Measurements from ENCODE around the gene FRMPD1. TPM values are rescaled to one million over a fixed set of nuclear protein-coding genes. Genes with fewer than 3 reads are reported as not detected.

FRMPD1 gene
- total RNA-seq, 1 experiment from 2014 or later: 0.26 TPM

- no peak for TF ChIP-seq ATF6 (CRISPR knock-in tag; IDR thresholded peaks at IDR 0.05)
- no peak for ATAC-seq
- ChIA-PET CTCF (no interaction called here), POLR2A (no interaction called here)
- H3K36me3 Mint-ChIP-seq: no peaks in the 10 kb centered on the region
- no peak overlapping the region for H3K4me3 Mint-ChIP-seq
- no peak overlapping the region for H3K27ac Mint-ChIP-seq
- H3K9me3 Mint-ChIP-seq: no peaks in the 10 kb centered on the region
- H3K4me1 Mint-ChIP-seq: no peaks in the 10 kb centered on the region
- DNase-seq (ENCODE audit: low spot score): no peak
- peaks cover 4% of the 10 kb centered on the region for H3K27me3 Mint-ChIP-seq (ENCODE audit: low read depth)
Measured at GRCh38 chr9:37608250-37608649, 42.5 kb upstream of the FRMPD1 start.

- no peaks in the 10 kb centered on the region for H3K36me3 Mint-ChIP-seq
- CTCF ChIA-PET: no interaction called here
- ATAC-seq: no peak
- no peak overlapping the region for H3K27ac Mint-ChIP-seq
- H3K9me3 Mint-ChIP-seq: no peaks in the 10 kb centered on the region
- TF ChIP-seq MAX (CRISPR knock-in tag; IDR thresholded peaks at IDR 0.05) (no peak), ZNF671 (CRISPR knock-in tag; IDR thresholded peaks at IDR 0.05) (no peak), CREB1 (CRISPR knock-in tag; IDR thresholded peaks at IDR 0.05) (no peak), HMGXB4 (CRISPR knock-in tag; IDR thresholded peaks at IDR 0.05) (no peak), HMGA2 (CRISPR knock-in tag; IDR thresholded peaks at IDR 0.05) (no peak), GRHL2 (CRISPR knock-in tag; IDR thresholded peaks at IDR 0.05; ENCODE audit: insufficient replicate concordance, severe bottlenecking) (no peak), TCF7 (CRISPR knock-in tag; IDR thresholded peaks at IDR 0.05; ENCODE audit: low read depth) (no peak), ZNF263 (CRISPR knock-in tag; IDR thresholded peaks at IDR 0.05; ENCODE audit: low read depth) (no peak), NFATC4 (CRISPR knock-in tag; IDR thresholded peaks at IDR 0.05) (no peak), ZNF317 (CRISPR knock-in tag; IDR thresholded peaks at IDR 0.05; ENCODE audit: borderline replicate concordance, low read depth) (no peak), GABPB1 (CRISPR knock-in tag; IDR thresholded peaks at IDR 0.05) (no peak), AFF4 (CRISPR knock-in tag; IDR thresholded peaks at IDR 0.05; ENCODE audit: borderline replicate concordance) (no peak), OVOL2 (CRISPR knock-in tag; IDR thresholded peaks at IDR 0.05; ENCODE audit: borderline replicate concordance) (no peak), STAT6 (CRISPR knock-in tag; conservative IDR thresholded peaks at IDR 0.05; ENCODE audit: low read depth) (no peak)
- POLR2A ChIA-PET: no interaction called here
- no peak for DNase-seq (ENCODE audit: low spot score)
- H3K4me3 Mint-ChIP-seq: no peak overlapping the region
- H3K4me1 Mint-ChIP-seq: no peaks in the 10 kb centered on the region
- no peaks in the 10 kb centered on the region; the same call in 1 of the 2 replicates for H3K27me3 Mint-ChIP-seq (ENCODE audit: low read depth)
Measured at GRCh38 chr9:37609735-37610397, 40.9 kb upstream of the FRMPD1 start.
